GM21360 (cell line): Measurements from ENCODE around the gene SCNN1G.

ENCODE experiments used
- ATAC-seq: cut with Tn5 transposase; IDR thresholded peaks from one replicate; pipeline ENCODE4 v1.9.1; 2021; ENCODE audit warnings: mild to moderate bottlenecking, moderate library complexity; ENCODE audit not compliant: unreplicated experiment

The SCNN1G gene

DNA sequence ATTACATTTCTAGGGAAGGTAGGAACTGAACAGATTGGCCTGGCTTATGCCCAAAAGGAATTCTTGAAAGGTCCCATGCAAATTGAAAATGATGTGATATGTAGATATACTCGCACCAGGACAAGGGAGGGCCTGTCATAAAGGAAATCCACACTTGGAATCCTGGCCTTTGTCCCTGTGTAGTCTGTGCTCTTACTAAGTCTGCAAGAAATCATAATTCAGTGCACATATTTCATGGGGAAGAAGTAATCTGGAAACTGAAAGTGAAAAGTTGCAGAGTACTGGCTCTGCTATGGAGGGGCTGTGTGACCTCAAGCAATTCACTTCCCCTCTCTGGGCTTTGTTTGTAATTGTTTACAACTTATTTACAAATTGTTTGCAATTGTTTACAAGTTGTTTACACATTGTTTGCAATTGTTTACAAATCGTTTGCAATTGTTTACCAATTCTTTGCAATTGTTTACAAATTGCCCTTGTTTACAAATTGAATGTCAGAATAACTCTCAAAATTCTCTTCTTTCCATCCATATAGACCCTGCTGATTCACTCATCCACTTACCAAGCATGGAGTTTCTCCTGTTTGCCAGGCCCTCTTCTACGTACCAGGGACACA lies 12.9 kb downstream of the SCNN1G start:
- no peak for ATAC-seq

DNA sequence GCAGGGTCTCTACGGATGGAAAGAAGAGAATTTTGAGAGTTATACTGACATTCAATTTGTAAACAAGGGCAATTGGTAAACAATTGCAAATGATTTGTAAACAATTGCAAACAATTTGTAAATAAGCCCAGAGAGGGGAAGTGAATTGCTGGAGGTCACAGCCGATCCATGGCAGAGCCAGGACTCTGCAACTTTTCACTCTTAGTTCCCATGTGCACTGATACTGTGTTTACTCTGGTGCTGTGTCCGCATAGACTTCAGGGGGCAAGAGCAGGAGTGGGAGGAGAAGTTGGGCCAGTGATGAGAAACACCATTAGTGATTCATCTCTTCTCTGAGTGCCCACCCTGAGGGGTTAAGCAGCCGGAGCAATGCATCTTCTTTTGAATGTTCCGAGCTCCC lies 14.0 kb downstream of the SCNN1G start:
- no peak for ATAC-seq

DNA sequence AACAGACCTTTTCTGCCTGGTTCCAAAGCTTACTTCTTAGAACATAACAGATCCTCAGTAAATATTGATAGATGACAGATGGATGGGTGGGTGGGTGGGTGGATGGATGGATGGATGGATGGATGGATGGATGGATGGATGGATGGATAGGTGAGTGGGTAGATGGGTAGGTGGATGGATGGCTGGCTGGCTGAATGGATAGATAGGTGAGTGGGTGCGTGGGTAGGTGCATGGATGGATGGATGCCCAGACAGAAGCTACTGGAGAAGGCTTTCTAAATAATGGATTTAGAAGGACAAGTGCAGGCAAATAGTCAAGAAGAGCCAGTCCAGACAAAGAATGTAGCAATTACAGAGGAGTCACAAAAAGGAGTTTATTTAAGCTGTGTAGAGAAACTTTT lies 19.6 kb downstream of the SCNN1G start:
- ATAC-seq = no peak

DNA sequence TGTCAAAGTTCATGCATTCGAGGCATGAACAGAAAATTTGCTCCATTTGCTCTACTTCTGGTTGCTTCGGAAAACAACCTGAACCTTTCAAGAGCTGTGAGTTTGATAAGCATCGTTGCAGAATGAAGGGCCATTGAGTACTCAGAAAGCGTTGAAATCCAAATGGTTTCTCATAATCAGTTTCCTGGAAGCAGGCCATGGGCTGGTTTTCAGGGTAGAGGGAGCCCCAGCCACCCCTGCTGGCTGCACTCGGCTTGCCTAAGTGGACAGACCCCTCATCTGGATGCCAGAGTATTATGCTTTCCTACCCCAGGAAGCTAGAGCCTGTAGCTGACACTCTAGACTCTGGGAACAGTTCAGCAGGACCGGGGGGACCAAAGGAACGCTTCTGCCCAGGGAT lies 24.4 kb downstream of the SCNN1G start:
- no peak for ATAC-seq

DNA sequence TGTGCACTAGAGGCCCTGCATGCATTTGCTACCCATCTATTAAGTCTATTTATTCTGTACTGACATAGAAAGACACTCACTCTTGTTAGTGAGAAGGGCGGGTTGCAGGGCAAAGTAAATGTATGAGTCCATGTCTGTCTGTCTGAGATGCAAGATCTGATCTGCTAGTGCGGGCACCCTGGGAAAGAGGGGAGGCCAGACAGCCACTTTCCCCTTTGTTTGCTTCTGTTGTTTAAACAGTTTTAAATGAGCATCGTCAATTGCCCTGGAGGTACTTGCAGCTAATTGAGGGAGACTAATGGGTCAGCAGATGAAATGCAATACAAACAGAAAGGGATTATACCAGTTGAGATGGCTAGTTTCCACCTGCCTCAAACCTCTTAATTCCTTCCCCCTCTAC lies 24.9 kb downstream of the SCNN1G start:
- no peak for ATAC-seq

DNA sequence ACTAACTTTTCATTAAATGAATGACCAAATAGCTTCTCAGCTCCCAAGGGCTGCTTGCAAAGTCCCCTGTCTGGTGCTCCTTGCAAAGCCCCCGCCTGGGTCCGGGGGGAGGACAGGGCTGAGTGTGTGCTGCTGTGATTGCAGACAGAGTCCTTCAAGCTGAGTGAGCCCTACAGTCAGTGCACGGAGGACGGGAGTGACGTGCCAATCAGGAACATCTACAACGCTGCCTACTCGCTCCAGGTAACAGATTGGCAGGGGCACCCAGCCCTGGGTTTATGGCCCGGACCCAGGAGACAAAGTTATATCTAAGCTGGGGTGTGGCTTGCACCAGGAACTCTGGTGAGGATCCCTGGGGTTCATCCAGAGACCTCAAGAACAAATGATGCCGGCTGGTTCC lies 27.1 kb downstream of the SCNN1G start:
- no peak for ATAC-seq

DNA sequence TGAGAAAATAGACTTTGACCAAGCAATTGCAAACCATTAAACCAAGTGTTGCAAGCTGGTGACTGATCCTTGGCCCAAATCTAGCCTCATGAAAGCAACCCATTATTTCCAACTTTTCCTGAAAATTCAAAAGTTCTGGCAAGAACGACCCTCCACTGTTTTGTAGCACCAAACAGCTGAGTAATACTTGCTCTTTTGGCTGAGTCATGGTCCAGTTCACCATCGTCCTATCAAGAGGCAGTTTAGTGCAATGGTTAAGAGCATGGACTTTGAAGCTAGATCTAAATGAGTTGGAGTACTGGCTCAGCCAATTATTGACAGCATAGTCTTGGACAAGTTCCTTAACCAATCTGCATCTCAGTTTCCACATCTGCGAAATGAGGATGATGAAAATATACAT lies 31.3 kb downstream of the SCNN1G start:
- no peak for ATAC-seq

DNA sequence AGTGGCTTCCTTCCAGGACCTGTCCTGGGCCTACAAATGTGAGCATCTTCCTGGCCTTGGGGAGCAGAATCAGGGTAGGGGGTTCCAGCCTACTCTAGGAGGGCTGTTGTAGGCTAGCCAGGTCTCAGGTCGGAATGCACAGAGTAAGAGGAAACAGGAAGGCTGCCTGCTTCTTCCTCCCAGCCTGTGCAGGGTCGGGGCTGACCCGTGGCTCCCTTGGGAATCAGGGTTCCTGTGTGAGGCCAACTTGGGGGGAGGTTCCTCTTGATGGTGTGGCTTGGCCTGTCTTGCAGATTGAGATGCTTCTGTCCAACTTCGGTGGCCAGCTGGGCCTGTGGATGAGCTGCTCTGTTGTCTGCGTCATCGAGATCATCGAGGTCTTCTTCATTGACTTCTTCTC lies 32.3 kb downstream of the SCNN1G start:
- no peak for ATAC-seq

DNA sequence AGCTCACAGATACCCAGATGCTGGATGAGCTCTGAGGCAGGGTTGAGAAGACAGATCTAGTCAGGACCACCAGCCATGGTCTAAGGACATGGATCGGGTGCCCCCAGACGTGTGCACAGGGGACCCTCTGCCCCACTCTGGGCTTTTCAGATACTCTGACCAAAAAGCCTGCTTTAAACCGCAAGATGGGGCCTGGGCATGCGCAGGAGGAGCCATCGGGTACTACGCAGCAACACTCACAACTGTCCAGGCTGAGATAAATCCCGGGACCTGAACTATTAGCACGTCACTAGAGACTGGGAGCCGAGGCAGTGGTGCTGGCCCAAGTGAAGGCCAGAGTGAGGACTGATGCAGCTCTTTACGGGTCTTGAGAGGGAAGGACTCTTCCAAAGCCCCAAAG lies 32.9 kb downstream of the SCNN1G start:
- no peak for ATAC-seq

DNA sequence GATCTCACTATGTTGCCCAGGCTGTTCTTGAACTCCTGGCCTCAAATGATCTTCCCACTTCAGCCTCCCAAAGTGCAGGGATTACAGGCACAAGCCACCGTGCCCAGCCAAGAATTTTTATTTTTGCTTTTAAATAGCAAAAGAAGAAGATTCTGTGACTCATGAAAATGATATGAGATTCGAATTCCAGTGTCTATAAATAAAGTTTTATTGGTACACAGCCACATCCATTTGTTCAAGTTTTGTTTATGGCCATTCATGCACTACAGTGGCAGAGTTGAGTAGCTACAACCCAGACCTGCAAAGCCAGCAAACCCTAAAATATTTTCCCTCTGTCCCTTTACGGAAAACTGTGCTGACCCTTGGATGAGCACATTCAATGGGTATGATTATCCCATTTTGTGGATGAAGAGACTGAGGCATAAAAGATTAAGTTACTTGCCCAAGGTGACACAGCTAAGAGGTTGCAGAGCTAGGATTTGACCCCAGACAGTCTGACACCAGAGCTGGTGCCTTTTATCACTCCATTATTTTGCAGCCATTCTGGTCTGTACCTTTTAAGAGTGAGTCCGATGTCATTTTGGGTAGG lies 34.2 kb downstream of the SCNN1G start:
- ATAC-seq = no peak

DNA sequence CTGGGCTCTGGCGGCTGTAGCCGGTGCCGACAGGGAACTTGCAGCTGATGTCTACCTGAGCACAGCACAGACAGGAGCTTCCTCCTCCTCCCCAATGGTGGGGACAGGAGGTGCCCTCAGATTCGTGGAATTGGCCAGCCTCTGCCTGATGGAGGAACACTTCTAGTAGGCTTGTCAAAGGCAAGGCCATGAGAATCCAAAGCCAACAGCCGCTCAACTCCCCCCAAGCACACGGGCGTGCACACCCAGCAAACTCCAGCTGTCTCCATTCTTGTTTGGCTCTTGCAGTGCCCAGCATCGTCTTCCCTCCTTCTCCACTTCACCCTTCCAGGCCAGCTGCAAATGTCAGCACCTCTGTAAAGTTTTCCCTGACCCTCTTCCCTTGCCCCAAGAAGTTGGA lies 35.1 kb downstream of the SCNN1G start:
- ATAC-seq = no peak

DNA sequence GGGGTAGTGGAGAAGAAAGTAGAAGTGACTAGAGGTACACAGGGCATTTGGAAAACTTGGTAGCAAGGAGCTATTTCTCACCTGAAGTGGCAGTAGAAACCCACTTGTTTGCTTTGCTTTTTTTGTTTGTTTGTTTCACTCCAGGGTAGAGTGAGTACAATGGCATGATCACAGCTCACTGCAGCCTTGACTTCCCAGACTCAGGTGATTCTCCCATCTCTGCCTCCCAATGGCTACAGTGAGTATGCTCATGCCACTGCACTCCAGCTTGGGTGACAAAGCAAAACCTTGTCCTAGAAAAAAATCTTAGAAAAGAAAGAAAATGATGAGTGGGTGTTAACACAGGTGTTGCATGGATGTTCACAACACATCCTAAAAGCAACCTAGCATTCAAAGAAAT lies 40.4 kb downstream of the SCNN1G start:
- ATAC-seq = no peak

DNA sequence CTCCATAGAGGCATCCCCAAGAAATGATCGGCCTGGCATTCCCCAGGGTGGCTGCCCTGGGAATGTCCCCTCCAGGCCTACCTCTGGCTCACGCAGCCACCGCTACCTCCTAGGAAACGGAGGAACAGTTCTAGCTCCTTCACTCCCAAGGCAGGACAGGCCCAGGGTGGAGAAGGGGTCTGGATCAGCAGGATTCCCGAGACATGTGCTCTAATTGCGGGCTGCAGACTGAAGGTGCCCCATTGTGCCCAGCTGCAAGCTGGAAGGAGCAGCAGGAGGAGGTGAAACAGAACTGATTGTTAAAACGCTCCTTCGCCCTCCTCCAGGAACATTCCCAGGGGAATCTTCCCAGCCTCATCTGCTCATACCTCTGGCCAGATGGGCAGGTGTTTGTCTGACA lies 40.8 kb downstream of the SCNN1G start:
- ATAC-seq = no peak

DNA sequence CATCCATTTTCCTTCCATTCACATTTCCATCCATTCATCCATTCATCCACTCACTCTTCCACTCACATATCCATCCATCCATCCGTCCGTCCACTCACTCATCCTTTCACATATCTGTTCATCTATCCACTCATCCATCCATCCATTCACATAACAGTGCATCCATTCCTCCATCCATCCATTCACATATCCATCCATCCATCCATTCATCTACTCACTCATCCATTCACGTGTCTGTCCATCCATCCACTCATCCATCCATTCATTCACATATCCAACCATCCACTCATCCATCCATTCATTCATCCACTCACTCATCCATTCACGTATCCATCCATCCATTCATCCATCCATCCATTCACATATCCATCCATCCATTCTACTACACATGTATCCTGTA lies 42.6 kb downstream of the SCNN1G start:
- ATAC-seq = no peak

DNA sequence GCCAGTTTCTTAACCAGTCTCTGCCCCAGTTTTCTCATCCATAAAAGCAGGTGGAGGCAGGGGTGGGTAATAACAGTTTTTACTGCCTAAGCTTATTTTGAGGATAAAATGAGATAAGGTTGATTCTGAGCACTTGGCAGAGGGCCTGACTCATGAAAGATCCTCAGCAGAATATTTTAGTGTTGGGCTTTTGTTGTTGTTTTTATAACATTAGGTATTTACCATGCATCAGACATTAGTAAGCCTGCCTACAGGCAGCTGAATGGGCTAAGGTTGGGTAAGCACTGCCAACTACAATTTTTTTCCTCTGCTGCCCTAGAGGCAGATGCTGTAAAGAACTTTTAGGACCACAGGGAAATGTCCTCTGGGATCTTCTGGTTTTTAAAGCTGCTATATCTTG lies 43.1 kb downstream of the SCNN1G start:
- no peak for ATAC-seq

DNA sequence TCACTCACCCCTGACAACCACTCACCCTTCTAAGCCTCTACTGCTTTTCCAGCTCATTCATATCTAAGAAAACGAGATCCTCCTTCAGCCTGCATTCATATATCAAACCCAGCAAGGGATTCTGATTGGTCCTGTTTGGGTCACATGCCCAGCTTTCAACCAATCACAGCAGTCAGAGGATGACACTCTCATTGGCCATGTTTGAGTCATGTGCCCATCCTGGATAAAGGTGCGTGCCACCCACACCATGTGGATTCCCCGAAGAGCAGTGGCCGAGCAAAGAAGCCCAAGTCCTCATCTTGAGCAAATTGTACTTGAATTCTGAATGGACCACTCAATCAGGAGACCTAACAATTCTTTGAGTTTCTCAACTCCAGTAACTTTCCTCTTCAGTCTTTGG lies 45.0 kb downstream of the SCNN1G start:
- no peak for ATAC-seq

DNA sequence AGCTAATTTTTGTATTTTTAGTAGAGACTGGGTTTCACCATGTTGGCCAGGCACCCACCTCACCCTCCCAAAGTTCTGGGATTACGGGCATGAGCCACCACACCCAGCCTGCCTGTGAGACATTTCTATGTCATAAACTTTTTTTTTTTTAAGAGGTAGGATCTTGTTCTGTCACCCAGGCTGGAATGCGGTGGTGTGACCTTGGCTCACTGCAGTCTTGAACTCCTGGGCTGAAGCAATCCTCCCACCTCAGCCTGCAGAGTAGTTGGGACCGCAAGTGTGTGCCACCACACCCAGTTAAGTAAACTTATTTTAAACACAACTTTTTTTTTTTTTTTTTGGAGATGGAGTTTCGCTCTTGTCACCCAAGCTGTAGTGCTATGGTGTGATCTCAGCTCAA lies 47.2 kb downstream of the SCNN1G start:
- no peak for ATAC-seq

DNA sequence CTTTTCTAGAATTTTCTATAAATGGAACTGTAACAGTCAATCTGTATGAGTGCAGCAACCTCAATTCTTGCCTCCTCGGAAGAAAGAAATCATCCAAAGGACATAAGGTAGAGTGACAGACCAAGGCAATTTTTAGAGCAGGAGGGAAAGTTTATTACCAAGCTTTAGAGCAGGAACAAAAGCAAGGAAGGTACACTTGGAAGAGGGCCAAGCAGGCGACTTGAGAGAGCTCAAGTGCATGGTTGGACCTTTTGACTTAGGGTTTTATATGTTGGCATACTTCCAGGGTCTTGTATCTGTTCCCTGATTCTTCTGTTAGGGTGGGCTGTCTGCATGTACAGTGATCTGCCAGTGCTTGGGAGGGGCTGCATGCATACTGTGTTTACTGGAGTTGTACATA lies 50.3 kb downstream of the SCNN1G start:
- ATAC-seq = no peak

DNA sequence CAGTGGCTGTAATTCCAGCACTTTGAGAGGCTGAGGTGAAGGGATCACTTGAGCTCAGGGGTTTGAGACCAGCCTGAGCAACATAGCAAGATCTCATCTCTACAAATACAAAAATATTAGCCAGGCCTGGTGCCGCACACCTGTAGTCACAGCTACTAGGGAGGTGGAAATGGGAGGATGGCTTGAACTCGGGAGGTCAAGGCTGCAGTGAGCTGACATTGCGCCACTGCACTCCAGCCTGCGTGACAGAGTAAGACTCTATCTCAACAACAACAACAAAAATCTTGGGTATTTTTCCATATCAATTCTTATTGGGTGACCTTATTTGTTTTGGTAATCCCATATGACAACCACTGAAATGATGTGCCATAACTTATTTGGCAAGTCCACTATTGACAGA lies 52.6 kb downstream of the SCNN1G start:
- no peak for ATAC-seq

DNA sequence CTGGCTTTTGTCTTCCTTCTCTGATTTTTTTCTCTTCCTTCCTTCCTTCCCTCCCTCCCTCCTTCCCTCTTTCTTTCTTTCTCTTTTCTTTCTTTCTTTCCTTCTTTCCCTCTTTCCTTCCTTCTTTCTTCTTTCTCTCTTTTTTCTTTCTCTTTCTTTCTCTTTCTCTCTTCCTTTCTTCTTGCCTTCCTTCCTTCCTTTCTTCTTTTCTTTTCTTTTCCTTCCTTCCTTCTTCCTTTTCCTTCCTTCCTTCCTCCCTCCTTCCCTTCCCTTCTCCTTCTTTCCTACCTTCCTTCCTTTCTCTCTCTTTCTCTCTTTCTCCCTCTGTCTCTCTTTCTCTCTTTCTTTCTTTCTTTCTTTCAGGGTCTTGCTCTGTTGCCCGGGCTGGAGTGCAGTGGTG lies 54.4 kb downstream of the SCNN1G start:
- no peak for ATAC-seq

DNA sequence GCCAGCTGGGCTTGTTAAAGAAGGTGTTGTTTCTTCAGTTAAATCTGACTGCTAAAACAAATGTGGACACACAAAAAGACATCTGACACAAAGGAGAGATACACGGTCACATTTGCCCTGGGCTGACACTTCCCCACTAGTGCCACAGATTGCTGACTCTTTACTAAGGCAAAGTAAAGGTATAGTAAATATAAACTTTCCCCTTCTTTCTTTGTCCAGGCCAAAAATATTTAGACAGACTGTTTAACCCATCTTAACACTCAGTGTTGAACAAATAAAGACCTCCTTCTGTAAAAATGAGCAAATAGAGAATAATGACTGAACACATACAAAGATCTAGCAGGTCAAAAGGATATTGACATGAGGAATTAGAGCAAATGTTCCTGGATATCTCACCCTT lies 58.4 kb downstream of the SCNN1G start:
- no peak for ATAC-seq

DNA sequence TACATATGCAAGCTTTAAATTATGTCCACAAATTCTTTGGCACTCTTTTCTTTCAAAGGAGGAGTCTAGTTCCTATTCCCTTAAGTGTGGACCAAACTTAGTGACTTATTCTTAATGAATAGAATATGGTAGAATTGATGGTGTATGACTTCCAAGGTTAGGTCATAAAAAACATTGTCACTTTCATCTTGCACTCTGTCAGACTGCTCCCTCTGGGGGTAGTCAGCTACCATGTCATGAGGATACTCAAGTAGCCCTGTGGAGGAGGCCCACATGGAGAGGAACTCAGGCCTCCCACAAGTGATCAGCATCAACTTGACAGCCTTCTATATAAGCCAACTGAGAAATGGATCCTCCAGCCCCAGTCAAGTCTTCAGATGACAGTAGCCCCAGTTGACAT lies 61.6 kb downstream of the SCNN1G start:
- no peak for ATAC-seq

DNA sequence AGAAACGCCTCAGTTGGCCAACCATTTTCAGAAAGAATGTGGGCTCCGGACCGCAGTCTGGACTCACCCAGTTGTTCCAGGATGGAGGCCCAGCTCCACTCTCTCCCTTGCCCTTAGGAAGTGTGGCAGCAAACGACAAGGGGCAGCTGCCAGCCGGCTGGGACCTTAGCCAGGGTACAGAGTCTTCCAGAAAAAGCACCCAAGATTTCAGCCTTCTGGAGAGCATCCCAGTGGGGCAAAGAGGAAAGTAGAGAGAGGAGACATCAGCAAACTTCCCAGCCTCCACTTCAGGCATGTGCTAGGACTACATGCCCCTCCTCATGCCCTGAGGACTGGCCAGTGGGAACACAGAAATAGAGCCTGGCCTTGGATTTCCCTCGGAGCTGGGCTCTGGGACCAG lies 62.7 kb downstream of the SCNN1G start:
- no peak for ATAC-seq
